ENCODE results near the gene NQO2.
"Not testable (repeated sequence)": the region's sequence is repeated elsewhere in the genome, so short reads cannot be mapped to it uniquely, and the experiment has no call there.

The NQO2 gene

GRCh38 chr6:2970753-2971419 is 28.8 kb upstream of the NQO2 start:
- no peak for DNase-seq

DNA sequence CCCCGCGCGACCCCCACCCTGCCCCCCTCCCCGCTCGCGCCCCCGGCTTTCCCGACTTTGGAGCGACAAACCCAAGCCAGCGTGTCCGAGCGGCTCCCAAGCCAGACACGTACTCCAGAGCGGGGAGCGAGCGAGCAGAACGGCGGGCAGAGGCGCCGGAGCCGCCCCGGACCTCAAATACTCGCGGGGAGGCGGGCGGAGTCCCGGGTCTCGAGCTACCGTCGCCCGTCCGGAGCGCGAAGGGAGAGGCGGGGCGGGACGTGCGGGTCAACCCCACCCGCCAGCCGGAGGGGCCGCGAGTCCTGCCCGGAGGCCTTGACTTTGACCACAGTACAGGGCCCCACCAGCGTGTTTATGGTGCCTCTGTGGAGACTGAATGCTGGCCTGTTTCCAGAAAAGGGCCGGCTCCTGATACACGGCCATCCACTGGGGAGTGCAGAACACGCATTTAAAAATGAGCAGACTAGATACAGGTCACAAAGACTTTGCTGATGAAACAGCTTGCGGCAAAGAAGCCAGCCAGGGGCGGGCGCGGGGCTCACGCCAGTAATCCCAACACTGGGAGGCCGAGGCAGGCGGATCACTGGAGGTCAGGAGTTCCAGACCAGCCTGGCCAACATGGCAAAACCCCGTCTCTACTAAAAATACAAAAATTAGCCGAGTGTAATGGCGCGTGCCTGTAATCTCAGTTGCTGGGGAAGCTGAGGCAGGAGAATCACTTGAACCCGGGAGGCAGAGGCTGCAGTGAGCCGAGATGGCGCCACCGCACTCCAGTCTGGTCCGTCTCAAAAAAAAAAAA is 28.1 kb upstream of the NQO2 start, which contains the start of gene SERPINB6:
SERPINB6 (minus strand) TSS at position 148 of the 799 bp plus-strand sequence. CDS start 12,235 bp downstream, outside the sequence.
- DNase-seq, result peak; percentile 69

GRCh38 chr6:2972219-2972487 is 27.5 kb upstream of the NQO2 start:
- DNase-seq, result not testable (repeated sequence)

DNA sequence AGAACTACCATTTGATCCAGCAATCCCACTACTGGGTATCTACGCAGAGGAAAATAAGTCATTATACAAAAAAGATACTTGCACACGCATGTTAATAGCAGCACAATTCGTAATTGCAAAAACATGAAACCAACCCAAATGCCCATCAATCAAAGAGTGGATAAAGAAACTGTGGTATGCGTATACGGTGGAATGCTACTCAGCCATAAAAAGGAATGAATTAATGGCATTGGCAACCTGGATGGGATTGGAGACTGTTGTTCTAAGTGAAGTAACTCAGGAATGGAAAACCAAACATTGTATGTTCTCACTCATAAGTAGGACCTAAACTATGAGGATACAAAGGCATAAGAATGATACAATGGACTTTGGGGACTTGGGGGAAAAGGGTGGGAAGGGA is 27.0 kb upstream of the NQO2 start:
- DNase-seq, result not testable (repeated sequence)

DNA sequence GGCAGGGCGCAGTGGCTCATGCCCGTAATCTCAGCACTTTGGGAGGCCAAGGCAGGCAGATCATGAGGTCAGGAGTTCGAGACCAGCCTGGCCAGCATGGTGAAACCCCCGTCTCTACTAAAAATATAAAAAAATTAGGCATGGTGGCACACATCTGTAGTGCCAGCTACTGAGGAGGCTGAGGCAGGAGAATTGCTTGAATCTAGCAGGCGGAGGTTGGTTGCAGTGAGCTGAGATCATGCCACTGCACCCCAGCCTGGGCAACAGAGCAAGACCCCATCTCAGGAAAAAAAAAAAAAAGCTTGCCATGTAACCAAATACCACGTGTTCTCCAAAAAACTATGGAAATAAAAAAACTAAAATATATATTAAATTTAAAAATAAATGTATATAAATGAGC is 26.5 kb upstream of the NQO2 start:
- not testable (repeated sequence) for DNase-seq

DNA sequence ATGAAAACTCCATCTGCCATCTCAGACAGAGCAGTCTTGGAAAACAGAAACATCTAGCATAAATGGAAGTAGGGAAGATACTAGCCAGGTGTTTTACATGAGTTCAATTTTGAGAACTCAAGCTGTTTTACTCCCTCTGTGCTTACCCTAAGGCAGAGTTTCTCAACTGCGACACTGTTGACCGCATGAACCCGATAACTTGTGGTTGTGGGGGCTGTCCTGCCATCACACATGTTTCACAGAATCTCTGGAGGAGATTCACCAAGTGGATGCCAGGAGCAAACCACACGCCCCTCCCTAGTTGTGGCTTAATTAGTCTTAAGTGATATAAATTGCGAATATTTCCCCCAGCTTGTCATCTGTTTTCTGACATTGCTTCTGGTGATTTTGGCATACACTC is 26.0 kb upstream of the NQO2 start:
- DNase-seq, result peak; percentile 82

- no peak for DNase-seq
Measured at GRCh38 chr6:2976060-2976459, 23.6 kb upstream of the NQO2 start.

- DNase-seq, result peak; percentile 89
Measured at GRCh38 chr6:2976571-2977085, 23.1 kb upstream of the NQO2 start.

- DNase-seq, result no peak
Measured at GRCh38 chr6:2977290-2977689, 22.4 kb upstream of the NQO2 start.

DNA sequence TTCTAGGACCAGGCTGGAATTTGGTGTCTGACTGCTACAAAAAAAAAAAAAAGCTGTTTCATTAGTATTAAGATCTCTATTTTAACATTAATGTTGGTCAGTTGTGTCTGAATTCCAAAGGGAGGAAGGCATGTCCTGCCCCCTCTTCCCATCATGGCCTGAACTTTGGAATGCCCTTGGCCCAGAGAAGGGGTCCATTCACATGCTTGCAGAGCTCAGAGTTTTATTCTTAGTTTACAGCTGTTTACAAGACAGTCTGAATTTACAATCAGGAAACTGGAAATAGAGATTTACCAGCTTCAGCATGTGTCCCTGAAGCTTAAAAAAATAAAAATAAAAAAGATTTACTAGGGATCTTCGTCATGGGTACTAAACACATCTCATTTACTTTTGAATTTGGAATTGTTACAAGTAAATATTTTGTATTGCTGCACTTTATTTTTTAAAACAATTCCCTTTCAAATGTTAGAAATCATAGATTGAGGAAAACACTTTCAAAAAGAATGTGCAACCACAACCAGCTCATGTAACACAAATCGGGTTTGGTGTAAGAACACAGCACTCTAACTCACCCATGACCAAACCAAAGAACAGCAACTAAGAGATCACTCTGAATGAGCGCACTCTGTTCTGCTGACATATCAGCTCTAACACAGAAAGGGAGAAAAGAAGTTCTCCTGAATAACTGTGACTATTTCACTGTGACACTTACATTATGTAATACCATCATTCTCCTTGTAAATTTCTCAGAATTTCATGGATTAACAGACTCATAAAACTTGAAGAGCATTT is 21.7 kb upstream of the NQO2 start:
- peak; percentile 18 for DNase-seq

- DNase-seq, result peak; percentile 52
Measured at GRCh38 chr6:2978923-2979322, 20.8 kb upstream of the NQO2 start.

- peak; percentile 33 for DNase-seq
Measured at GRCh38 chr6:2979819-2980464, 19.8 kb upstream of the NQO2 start.

GRCh38 chr6:2980465-2980855 is 19.2 kb upstream of the NQO2 start:
- no peak for DNase-seq

DNA sequence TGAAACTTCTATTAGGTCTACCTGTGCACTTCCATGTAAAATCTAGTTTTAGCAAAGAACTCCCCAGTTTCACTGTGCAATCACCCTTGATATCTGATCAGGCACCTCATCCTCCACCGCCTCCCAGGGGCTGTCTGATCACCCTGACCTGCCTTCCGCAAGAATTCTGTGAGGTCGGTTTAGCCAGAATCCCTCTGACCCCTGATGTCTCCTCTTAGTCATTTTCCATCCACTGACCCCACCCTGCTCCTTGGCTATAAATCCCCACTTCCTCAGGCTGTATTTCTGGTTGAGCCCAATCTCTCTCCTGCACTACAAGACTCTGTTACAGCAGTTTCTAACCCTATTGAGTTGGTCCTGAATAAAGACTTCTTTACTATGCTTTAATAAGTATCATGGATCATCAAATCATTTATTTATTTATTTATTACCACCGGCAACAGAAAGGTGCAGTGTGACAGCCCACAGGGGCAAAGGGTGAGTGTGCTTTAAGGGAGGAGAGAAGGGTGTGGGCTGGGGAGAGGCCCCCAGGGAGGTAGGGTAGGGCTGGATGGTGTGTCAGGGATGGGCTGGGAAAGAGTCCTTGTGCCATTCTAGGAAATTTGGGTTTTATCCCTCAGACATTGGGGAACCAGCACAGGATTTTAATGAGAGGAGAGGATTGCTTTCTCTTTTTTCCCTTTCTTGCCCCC is 17.1 kb upstream of the NQO2 start:
- no peak for DNase-seq

GRCh38 chr6:2984738-2985406 is 14.8 kb upstream of the NQO2 start:
- no peak for DNase-seq

GRCh38 chr6:2986722-2987221 is 12.9 kb upstream of the NQO2 start:
- peak; percentile 99 for DNase-seq

DNA sequence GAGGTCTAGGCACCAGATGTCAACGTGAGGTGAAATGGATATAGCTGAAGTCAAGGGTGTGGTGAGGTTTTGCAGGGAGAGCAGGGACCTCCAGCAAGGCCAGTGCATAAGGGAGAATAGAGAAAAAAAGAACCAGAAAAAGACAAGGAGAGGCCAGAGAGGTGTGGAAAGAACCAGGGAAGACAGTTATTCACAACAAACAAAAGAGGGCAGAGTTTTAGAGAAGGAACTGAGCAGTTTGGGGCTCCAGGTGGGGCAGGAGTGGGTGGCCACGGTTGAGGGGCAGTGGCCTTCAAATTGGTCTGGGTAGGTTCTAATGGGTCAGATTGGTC is 11.6 kb upstream of the NQO2 start:
- DNase-seq, result no peak

GRCh38 chr6:2988426-2989331 is 11.0 kb upstream of the NQO2 start:
- peak; percentile 99 for DNase-seq

GRCh38 chr6:2989332-2990247 is 10.1 kb upstream of the NQO2 start:
- DNase-seq, result peak; percentile 96

Measured in fibroblast of skin of right biceps (primary cell).